ENCODE data around the gene ST8SIA3. TPM values are rescaled to one million over a fixed set of nuclear protein-coding genes. Genes with fewer than 3 reads are reported as not detected.

Gene ST8SIA3, protein sequence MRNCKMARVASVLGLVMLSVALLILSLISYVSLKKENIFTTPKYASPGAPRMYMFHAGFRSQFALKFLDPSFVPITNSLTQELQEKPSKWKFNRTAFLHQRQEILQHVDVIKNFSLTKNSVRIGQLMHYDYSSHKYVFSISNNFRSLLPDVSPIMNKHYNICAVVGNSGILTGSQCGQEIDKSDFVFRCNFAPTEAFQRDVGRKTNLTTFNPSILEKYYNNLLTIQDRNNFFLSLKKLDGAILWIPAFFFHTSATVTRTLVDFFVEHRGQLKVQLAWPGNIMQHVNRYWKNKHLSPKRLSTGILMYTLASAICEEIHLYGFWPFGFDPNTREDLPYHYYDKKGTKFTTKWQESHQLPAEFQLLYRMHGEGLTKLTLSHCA
- total RNA-seq, result not detected

GRCh38 chr18:57352271-57352701 is at the start of gene ST8SIA3:
ST8SIA3 (plus strand) TSS chr18:57352557; CDS start chr18:57352847, 290 bp downstream.
- no peak for DNase-seq (ENCODE audit: low spot score)

DNA sequence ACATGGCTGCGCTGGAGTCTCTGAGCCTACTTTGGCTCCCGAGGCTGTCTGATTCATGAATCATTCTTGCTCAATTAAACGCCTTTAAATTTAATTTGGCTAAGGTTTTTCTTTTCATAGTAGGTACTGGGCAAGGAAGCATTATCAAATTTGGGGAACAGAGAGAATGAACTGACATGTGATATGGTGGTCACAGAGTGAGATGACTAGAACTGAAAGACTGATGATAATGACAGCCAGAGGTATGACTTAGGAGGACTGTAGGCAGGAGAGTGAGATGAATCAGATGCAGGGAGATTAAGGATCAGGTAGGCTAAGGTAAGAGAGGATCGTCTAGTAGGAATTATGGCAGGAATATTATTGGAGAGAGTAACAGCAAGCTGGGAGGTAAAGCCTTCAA is 40.9 kb upstream of the ST8SIA3 start:
- DNase-seq (ENCODE audit: low spot score), result no peak

- no peak for DNase-seq (ENCODE audit: low spot score)
These were observed 39.8 kb upstream of the ST8SIA3 start for GRCh38 chr18:57312346-57313144.

DNA sequence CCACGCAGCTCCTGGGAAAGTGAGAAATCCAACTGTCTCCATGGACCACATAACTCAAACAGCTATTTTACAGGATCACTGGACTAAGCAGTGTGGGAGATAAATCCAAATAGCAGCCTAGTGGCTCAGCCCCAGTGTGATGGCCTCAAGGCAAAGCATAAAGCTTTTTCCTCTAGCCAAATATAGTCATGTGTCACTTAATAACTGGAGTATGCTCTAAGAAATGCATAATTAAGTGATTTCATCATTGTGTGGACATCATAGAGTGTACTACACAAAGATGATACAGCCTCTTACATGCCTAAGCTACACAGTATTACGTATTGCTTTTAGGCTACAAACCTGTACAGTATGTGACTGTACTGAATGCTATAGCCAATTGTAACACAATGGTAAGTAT is 31.8 kb upstream of the ST8SIA3 start:
- no peak for DNase-seq (ENCODE audit: low spot score)

- no peak for DNase-seq (ENCODE audit: low spot score)
These were observed 26.7 kb upstream of the ST8SIA3 start for GRCh38 chr18:57325491-57326166.

DNA sequence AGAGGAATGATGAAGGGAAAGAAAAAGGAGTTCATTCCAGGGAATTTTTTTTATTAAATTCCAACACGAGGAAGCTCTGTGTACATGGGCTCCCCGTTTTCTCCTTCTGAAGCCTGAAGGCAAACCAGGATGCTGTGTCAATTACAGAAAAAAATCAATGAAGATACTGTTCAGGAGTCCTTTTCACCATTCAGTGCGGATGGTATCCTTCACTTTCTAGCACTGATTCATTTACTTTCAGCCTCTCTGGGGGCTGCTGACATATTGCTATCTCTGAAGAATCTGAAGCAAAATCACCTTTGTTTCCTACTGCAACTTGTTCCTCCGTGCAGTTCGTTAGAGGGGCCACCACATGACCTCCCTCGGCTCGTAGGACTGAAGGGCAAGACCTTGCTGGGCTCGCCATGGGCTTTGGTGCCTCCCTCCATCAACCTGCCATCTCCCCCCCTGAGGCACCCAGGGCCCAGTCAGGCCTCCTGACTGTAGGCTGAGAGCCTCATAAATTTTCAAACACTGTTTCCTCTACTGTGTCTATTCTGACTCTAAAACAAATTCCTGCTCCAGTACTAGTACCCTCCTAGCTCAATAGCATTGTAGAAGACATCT is 25.5 kb upstream of the ST8SIA3 start:
- no peak for DNase-seq (ENCODE audit: low spot score)

GRCh38 chr18:57328665-57329064 is 23.7 kb upstream of the ST8SIA3 start:
- no peak for DNase-seq (ENCODE audit: low spot score)

DNA sequence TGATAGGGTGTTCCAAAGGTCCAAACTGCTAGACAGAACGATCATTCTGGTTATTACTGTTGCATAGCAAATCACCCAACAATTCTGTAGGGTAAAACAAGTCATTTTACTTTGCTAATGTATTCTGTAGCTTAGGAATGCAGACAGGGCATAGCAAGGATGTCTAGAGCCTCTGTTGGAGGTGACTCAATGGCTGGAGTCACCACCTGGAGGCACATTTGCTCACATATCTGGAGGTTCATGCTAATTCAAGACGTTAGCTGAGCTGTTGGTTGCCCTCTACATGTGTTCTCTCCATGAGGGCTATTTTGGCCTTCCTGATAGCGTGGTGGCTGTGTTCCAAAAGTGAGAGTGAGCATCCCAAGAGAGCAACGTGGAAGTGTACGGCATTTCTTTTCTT is 22.5 kb upstream of the ST8SIA3 start:
- no peak for DNase-seq (ENCODE audit: low spot score)

DNA sequence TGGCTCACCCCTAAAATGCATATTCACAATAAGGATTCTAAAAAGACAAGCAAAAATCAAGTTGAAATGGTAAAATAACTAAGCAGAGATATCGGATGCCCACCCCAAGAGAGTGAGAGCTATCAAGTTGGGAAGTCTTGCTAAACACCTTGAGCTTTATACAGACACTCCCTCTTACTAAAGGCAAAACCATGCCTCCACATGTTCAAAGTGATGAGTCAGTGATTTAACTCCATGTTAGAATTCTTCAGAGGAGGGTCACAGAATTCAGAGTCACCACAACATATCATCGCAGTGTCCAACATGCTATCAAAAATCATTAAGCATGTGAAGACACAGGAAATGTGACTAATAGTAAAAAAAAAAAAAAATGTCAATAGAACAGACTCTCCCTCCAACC is 20.6 kb upstream of the ST8SIA3 start:
- no peak for DNase-seq (ENCODE audit: low spot score)

GRCh38 chr18:57333940-57334339 is 18.4 kb upstream of the ST8SIA3 start:
- no peak for DNase-seq (ENCODE audit: low spot score)

- DNase-seq (ENCODE audit: low spot score), result no peak
These were observed 18.0 kb upstream of the ST8SIA3 start for GRCh38 chr18:57334383-57334782.

GRCh38 chr18:57336343-57336742 is 16.0 kb upstream of the ST8SIA3 start:
- no peak for DNase-seq (ENCODE audit: low spot score)

GRCh38 chr18:57337890-57338289 is 14.5 kb upstream of the ST8SIA3 start:
- no peak for DNase-seq (ENCODE audit: low spot score)

DNA sequence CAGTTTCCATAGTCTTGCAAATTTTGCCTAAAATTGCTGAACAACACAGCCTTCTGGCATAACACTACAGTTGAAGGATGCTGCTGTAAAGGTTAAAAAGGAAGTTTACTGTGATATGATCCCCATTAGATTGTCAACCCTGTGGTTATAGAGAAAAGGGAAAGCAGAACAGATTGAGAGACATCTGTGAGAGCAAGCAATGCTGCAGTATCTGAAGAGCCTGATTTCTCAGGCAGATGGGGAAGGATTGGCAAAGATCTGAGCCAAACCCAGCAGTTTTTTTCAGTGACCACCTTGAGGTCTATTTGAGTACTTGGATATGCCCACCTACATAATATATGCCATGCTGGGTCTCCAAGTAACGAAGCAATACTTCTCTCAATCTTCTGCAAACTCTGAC is 8.5 kb upstream of the ST8SIA3 start:
- no peak for DNase-seq (ENCODE audit: low spot score)

GRCh38 chr18:57346876-57347275 is 5.5 kb upstream of the ST8SIA3 start:
- no peak for DNase-seq (ENCODE audit: low spot score)

DNA sequence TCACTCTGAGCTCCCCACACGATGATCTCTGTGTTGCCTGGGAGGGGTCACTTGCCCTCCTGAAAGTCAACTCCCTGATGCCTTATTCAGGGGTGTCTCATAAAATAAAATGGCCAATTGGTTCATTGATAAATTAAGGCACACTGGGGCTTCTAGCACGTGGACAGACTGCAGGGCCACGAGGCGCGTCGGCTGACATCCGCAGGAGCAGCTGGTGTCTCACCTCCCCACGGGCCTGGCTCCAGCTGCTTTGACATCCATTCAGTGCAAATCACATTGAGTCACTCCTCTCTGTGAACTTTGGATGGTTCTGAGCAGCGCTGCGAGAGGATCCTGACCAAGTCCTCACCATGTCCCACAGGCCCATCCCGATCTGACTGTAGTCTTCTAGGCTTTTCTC is 4.6 kb upstream of the ST8SIA3 start:
- no peak for DNase-seq (ENCODE audit: low spot score)

- DNase-seq (ENCODE audit: low spot score), result no peak
These were observed 392 bp downstream of the ST8SIA3 start for GRCh38 chr18:57352761-57353136.

GRCh38 chr18:57353137-57353939 is 981 bp downstream of the ST8SIA3 start:
- DNase-seq (ENCODE audit: low spot score), result no peak

DNA sequence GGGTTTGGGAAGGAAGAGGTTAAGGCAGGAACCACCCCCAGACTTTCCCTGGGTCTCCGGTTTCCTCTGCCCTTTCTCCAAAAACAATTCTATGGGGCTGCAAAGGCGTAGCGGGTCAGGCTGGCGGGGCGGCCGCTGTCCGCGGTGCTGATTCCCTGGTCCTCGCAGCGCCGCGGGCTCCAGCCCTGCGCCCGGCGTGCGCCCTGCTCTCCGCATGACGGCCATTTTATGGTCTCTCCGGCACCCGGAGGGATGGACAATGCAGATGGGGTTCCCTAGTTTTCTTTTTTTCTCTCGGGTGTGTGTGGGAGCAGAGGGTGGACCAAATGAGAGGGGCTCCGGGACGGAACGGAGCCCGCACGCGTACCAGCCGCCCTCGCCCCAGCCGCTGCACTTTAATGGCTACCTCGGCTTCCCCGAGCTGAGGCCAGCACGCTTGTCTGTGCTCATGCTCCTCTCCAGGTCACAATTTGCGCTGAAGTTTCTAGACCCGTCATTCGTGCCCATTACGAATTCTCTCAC is 1.6 kb downstream of the ST8SIA3 start:
- no peak for DNase-seq (ENCODE audit: low spot score)

DNA sequence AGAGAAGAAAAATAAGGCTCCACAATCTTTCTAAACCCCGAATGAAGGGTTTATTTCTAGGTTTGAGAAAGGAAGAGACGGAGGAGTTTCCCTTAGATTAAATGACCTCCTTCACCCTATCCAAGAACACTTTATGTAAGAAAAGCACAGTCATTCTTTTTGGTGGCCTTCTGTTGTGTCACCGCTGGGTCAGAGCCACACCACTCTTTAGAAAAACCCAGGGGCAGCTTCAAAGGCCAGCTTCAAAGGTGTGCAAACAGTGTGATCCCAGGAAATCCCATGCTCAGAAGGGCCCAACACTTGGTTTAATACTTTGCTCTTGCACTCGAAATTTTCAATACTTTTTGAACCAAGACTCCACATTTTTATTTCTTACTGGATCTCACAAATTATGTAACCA is 7.1 kb downstream of the ST8SIA3 start:
- no peak for DNase-seq (ENCODE audit: low spot score)

- no peak for DNase-seq (ENCODE audit: low spot score)
These were observed 10.4 kb downstream of the ST8SIA3 start for GRCh38 chr18:57362714-57363113.
